HG02938 (cell line): ENCODE data around the gene PRX.
"Not testable (repeated sequence)": the region's sequence is repeated elsewhere in the genome, so short reads cannot be mapped to it uniquely, and the experiment has no call there.

Experiments used
- ATAC-seq: cut with Tn5 transposase; IDR thresholded peaks from one replicate; pipeline ENCODE4 v1.9.1; 2021; ENCODE audit warnings: mild to moderate bottlenecking, moderate library complexity; ENCODE audit not compliant: unreplicated experiment

The PRX gene

GRCh38 chr19:40393894-40394815 is 19.0 kb downstream of the PRX start:
- ATAC-seq = no peak

GRCh38 chr19:40392894-40393517 is 20.2 kb downstream of the PRX start:
- ATAC-seq = no peak

GRCh38 chr19:40392123-40392522 is 21.1 kb downstream of the PRX start:
- no peak for ATAC-seq

- no peak for ATAC-seq
These were observed 23.0 kb downstream of the PRX start, which contains the start of gene HIPK4 for GRCh38 chr19:40390084-40390742. HIPK4 (minus strand) TSS chr19:40390181; CDS start chr19:40389902, 279 bp downstream.

GRCh38 chr19:40389404-40390083 is 23.6 kb downstream of the PRX start:
- ATAC-seq = no peak

GRCh38 chr19:40388481-40388880 is 24.7 kb downstream of the PRX start:
- ATAC-seq = no peak

GRCh38 chr19:40387155-40387554 is 26.0 kb downstream of the PRX start:
- ATAC-seq = no peak

- ATAC-seq = no peak
These were observed 29.4 kb downstream of the PRX start for GRCh38 chr19:40383668-40384248.

GRCh38 chr19:40381321-40381720 is 31.9 kb downstream of the PRX start:
- ATAC-seq = no peak

- ATAC-seq = no peak
These were observed 32.8 kb downstream of the PRX start for GRCh38 chr19:40380199-40381037.

- no peak for ATAC-seq
These were observed 33.6 kb downstream of the PRX start for GRCh38 chr19:40379446-40380198.

- ATAC-seq = no peak
These were observed 34.7 kb downstream of the PRX start for GRCh38 chr19:40378509-40378908.

GRCh38 chr19:40377876-40378385 is 35.2 kb downstream of the PRX start:
- no peak for ATAC-seq

- no peak for ATAC-seq
These were observed 36.8 kb downstream of the PRX start for GRCh38 chr19:40376286-40376862.

- no peak for ATAC-seq
These were observed 39.1 kb downstream of the PRX start for GRCh38 chr19:40374084-40374483.

GRCh38 chr19:40371802-40372122 is 41.4 kb downstream of the PRX start:
- no peak for ATAC-seq

GRCh38 chr19:40370997-40371801 is 42.0 kb downstream of the PRX start:
- no peak for ATAC-seq

GRCh38 chr19:40370253-40370652 is 42.9 kb downstream of the PRX start:
- ATAC-seq = not testable (repeated sequence)
